ENCODE measurements around the gene CASP8AP2. TPM values are rescaled to one million over a fixed set of nuclear protein-coding genes. Genes with fewer than 3 reads are reported as not detected.
A peak's percentile ranks its signal among the peaks of the same experiment; 100 is the strongest.
"Not testable (repeated sequence)": the region's sequence is repeated elsewhere in the genome, so short reads cannot be mapped to it uniquely, and the experiment has no call there.

CASP8AP2 gene
- polyA plus RNA-seq, 3 donors: 3.5 to 10.5 (median 7.4) TPM

DNA sequence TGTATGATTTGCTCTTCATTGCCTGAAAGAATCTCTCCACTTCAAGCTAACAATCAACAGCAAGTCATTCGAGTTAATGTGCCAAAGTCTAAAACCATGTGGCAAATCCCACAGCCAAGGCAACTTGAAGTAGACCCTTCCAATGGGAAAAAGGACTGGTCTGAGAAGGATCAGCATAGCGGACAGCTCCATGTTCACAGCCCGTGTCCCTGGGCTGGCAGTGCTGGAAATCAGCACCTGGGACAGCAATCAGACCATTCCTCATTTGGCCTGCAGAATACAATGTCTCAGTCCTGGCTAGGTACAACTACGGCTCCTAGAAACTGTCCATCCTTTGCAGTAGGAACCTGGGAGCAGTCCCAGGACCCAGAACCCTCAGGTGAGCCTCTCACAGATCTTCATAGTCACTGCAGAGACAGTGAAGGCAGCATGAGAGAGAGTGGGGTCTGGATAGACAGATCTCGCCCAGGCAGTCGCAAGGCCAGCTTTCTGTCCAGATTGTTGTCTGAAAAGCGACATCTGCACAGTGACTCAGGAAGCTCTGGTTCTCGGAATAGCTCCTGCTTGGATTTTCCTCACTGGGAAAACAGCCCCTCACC, 65.7 kb downstream of the CASP8AP2 start:
- H3K27me3 Mint-ChIP-seq (ENCODE audit: low read depth in 3 of 3): peaks cover 18 to 32% (median 28%) of the 10 kb centered on the region in 3 donors
- no peak overlapping the region for H2AFZ ChIP-seq (ENCODE audit: insufficient read depth, low read depth, low read length, poor library complexity, severe bottlenecking)
- no peaks in the 10 kb centered on the region for H3K79me2 ChIP-seq (ENCODE audit: insufficient read depth, low read length)
- WGBS (ENCODE audit: insufficient coverage): 54% methylated on average over 7 of the region's 8 CpGs
- H3K36me3 ChIP-seq (replicated peaks in 1 of 2; ENCODE audit: control insufficient read depth in 1 of 2, insufficient read depth in 2 of 2, low read length in 2 of 2): no peaks in the 10 kb centered on the region
- no peaks in the 10 kb centered on the region for H3K36me3 Mint-ChIP-seq
- no peak overlapping the region for H3K4me2 ChIP-seq (replicated peaks; ENCODE audit: extremely low read depth, low read length, poor library complexity, severe bottlenecking)
- intact Hi-C loops (cut with micrococcal nuclease): no loop called here
- H3K27ac Mint-ChIP-seq: no peak overlapping the region
- H3K27me3 ChIP-seq (ENCODE audit: control insufficient read depth in 2 of 2, insufficient read depth in 2 of 2, low read length in 2 of 2): peaks cover 7 to 11% of the 10 kb centered on the region in 2 donors
- H3K4me3 Mint-ChIP-seq: no peak overlapping the region
- no peak for DNase-seq
- no peaks in the 10 kb centered on the region for H3K9me3 ChIP-seq (replicated peaks in 1 of 2; ENCODE audit: control insufficient read depth in 1 of 2, insufficient read depth in 1 of 2, low read length in 2 of 2)
- TF ChIP-seq, protein P1, sequence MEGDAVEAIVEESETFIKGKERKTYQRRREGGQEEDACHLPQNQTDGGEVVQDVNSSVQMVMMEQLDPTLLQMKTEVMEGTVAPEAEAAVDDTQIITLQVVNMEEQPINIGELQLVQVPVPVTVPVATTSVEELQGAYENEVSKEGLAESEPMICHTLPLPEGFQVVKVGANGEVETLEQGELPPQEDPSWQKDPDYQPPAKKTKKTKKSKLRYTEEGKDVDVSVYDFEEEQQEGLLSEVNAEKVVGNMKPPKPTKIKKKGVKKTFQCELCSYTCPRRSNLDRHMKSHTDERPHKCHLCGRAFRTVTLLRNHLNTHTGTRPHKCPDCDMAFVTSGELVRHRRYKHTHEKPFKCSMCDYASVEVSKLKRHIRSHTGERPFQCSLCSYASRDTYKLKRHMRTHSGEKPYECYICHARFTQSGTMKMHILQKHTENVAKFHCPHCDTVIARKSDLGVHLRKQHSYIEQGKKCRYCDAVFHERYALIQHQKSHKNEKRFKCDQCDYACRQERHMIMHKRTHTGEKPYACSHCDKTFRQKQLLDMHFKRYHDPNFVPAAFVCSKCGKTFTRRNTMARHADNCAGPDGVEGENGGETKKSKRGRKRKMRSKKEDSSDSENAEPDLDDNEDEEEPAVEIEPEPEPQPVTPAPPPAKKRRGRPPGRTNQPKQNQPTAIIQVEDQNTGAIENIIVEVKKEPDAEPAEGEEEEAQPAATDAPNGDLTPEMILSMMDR (IDR thresholded peaks at IDR 0.05): no peak
- H3K4me3 ChIP-seq (replicated peaks in 1 of 3; ENCODE audit: low read depth in 2 of 3, low read length in 3 of 3): no peak overlapping the region
- H3K27ac ChIP-seq (ENCODE audit: low read depth in 1 of 2, low read length in 2 of 2): no peak overlapping the region
- H3K9ac ChIP-seq (ENCODE audit: insufficient read depth, low read length, poor library complexity, severe bottlenecking): no peak overlapping the region
- peaks cover 0 to 6% (median 0%) of the 10 kb centered on the region in 7 donors for H3K9me3 Mint-ChIP-seq
- no peaks in the 10 kb centered on the region for H3K4me1 ChIP-seq (ENCODE audit: control insufficient read depth in 1 of 2, insufficient read depth in 2 of 2, low read length in 2 of 2)
- H4K20me1 ChIP-seq (ENCODE audit: insufficient read depth, low read length): no peaks in the 10 kb centered on the region
- H3K4me1 Mint-ChIP-seq: no peaks in the 10 kb centered on the region

DNA sequence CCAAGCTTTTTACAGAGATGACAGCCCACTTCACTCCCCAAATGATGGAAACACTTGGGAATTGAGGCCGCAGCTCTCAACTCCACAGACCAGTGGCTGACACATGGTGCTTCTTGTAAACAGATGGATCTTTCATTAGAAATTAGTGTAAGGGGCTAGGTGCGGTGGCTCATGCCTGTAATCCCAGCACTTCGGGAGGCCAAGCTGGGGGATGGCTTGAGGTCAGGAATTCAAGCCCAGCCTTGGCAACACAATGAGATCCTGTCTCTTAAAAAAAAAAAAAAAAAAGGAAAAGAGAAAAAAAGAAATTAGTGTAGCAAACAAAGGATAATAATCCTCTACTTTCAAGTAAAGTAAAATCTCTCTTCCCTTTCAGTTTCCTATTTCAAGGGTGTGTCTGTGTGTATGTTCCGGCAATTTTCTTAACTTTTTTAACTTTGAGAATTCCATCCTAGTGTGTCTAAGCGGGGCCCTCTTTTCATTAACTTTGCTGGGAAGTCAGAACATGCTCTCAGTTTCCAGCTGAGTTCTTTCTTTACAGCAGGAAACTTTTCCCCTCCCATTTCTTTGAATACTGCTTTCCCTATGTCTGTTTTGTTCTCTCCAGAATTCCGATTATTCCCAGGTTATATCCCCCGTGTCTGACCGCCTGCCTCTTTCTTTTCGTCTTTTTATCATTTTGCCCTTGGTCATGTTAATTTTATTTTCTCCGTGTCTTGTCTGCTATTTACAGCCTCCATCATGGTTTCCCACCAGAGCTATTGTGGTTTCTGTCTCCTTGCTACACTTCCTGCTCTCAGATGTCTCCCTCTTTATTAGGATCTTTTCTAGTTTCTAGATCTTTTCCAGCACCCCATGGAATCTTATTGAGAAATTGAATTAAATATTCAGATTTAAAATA, 80.6 kb downstream of the CASP8AP2 start:
- intact Hi-C loops (cut with micrococcal nuclease); H3K36me3 Mint-ChIP-seq; H3K9me3 Mint-ChIP-seq; H3K27me3 Mint-ChIP-seq (ENCODE audit: low read depth in 3 of 3); H3K27ac ChIP-seq (ENCODE audit: low read depth in 1 of 2, low read length in 2 of 2); H3K79me2 ChIP-seq (ENCODE audit: insufficient read depth, low read length); H4K20me1 ChIP-seq (ENCODE audit: insufficient read depth, low read length); H3K9me3 ChIP-seq (replicated peaks in 1 of 2; ENCODE audit: control insufficient read depth in 1 of 2, insufficient read depth in 1 of 2, low read length in 2 of 2); DNase-seq; H3K9ac ChIP-seq (ENCODE audit: insufficient read depth, low read length, poor library complexity, severe bottlenecking); H3K4me2 ChIP-seq (replicated peaks; ENCODE audit: extremely low read depth, low read length, poor library complexity, severe bottlenecking); H2AFZ ChIP-seq (ENCODE audit: insufficient read depth, low read depth, low read length, poor library complexity, severe bottlenecking); H3K36me3 ChIP-seq (replicated peaks in 1 of 2; ENCODE audit: control insufficient read depth in 1 of 2, insufficient read depth in 2 of 2, low read length in 2 of 2); H3K27me3 ChIP-seq (ENCODE audit: control insufficient read depth in 2 of 2, insufficient read depth in 2 of 2, low read length in 2 of 2); H3K4me1 ChIP-seq (ENCODE audit: control insufficient read depth in 1 of 2, insufficient read depth in 2 of 2, low read length in 2 of 2): not testable (repeated sequence)
- peak overlapping the region in 3 of 7 donors; percentile 26 to 76 (median 41) for H3K27ac Mint-ChIP-seq
- H3K4me3 Mint-ChIP-seq: peak overlapping the region; percentile 16 to 90
- peak overlapping the region in 2 of 3 experiments; percentile 25 to 48 for H3K4me3 ChIP-seq (replicated peaks in 1 of 3; ENCODE audit: low read depth in 2 of 3, low read length in 3 of 3)
- peaks cover 13% of the 10 kb centered on the region for H3K4me1 Mint-ChIP-seq
- WGBS (ENCODE audit: insufficient coverage): 33% methylated on average over 1 of the region's 10 CpGs
